ENCODE results near the gene C19orf47.

The C19orf47 gene

GRCh38 chr19:40383668-40384248 lies 35.6 kb upstream of the C19orf47 start:
- TF ChIP-seq CTCF (IDR thresholded peaks at IDR 0.05): no peak
- H3K4me3 ChIP-seq: no peak overlapping the region
- no peak overlapping the region for H3K27ac ChIP-seq
- DNase-seq (ENCODE audit: low spot score): no peak

GRCh38 chr19:40381321-40381720 lies 33.1 kb upstream of the C19orf47 start:
- no peak overlapping the region for H3K27ac ChIP-seq
- H3K4me3 ChIP-seq: no peak overlapping the region
- no peak for TF ChIP-seq CTCF (IDR thresholded peaks at IDR 0.05)
- DNase-seq (ENCODE audit: low spot score): no peak

GRCh38 chr19:40380199-40381037 lies 32.2 kb upstream of the C19orf47 start:
- Histone ChIP-seq H3K4me3 (no peak overlapping the region), H3K27ac (no peak overlapping the region)
- no peak for DNase-seq (ENCODE audit: low spot score)
- no peak for TF ChIP-seq CTCF (IDR thresholded peaks at IDR 0.05)

GRCh38 chr19:40379446-40380198 lies 31.4 kb upstream of the C19orf47 start:
- H3K27ac ChIP-seq: no peak overlapping the region
- no peak overlapping the region for H3K4me3 ChIP-seq
- DNase-seq (ENCODE audit: low spot score): no peak
- no peak for TF ChIP-seq CTCF (IDR thresholded peaks at IDR 0.05)

- no peak for DNase-seq (ENCODE audit: low spot score)
- H3K27ac ChIP-seq: no peak overlapping the region
- no peak for TF ChIP-seq CTCF (IDR thresholded peaks at IDR 0.05)
- H3K4me3 ChIP-seq: no peak overlapping the region
Measured at GRCh38 chr19:40378509-40378908, 30.3 kb upstream of the C19orf47 start.

GRCh38 chr19:40377876-40378385 lies 29.7 kb upstream of the C19orf47 start:
- Histone ChIP-seq H3K4me3 (no peak overlapping the region), H3K27ac (no peak overlapping the region)
- no peak for DNase-seq (ENCODE audit: low spot score)
- TF ChIP-seq CTCF (IDR thresholded peaks at IDR 0.05): no peak
